ENCODE results near the gene LOXL1.

GRCh38 chr15:73956743-73957135 is 30.5 kb downstream of the LOXL1 start:
- TF ChIP-seq CTCF (conservative IDR thresholded peaks at IDR 0.05 in 1 of 2, IDR thresholded peaks at IDR 0.05 in 1 of 2; ENCODE audit: low read depth in 1 of 2, low read length in 2 of 2) (no peak), EZH2 (IDR thresholded peaks at IDR 0.05; ENCODE audit: low read length, missing control alignments) (no peak)
